KMS-11 (cell line): ENCODE data around the gene HPCAL1.
A peak's percentile ranks its signal among the peaks of the same experiment; 100 is the strongest.

Experiments used
- H2AFZ ChIP-seq: fragments of 200-600 bp; sonication (generic); 2 replicates; pipeline ENCODE4 v1.6.1; 2016; ENCODE audit warnings: antibody characterized with exemption, mixed run types, low read depth
- H3K27ac ChIP-seq: fragments of 200-600 bp; sonication (generic); 2 replicates; pipeline ENCODE4 v1.6.1; 2016; ENCODE audit warnings: mild to moderate bottlenecking, mixed run types
- H3K27me3 ChIP-seq: fragments of 200-600 bp; sonication (generic); 2 replicates; pipeline ENCODE4 v1.6.1; 2017; ENCODE audit warnings: mild to moderate bottlenecking, low read depth, mixed run types, moderate library complexity; ENCODE audit not compliant: insufficient read depth
- H3K36me3 ChIP-seq: fragments of 200-600 bp; sonication (generic); 2 replicates; pipeline ENCODE4 v1.6.1; 2017; ENCODE audit warnings: mild to moderate bottlenecking, mixed run types; ENCODE audit not compliant: insufficient read depth
- H3K4me1 ChIP-seq: fragments of 200-600 bp; sonication (generic); 2 replicates; pipeline ENCODE4 v1.6.1; 2016; ENCODE audit warnings: mild to moderate bottlenecking, low read depth, mixed run types; ENCODE audit not compliant: poor library complexity, severe bottlenecking
- H3K4me2 ChIP-seq: fragments of 200-600 bp; sonication (generic); 2 replicates; pipeline ENCODE4 v1.7.0; 2016; ENCODE audit warnings: mild to moderate bottlenecking, mixed run types
- H3K4me3 ChIP-seq: fragments of 200-600 bp; sonication (generic); IDR thresholded peaks from 2 replicates; pipeline ENCODE4 v1.6.1; 2017; ENCODE audit warnings: low read depth, low read length, mixed read lengths; ENCODE audit not compliant: insufficient read depth
- H3K79me2 ChIP-seq: fragments of 200-600 bp; sonication (generic); 2 replicates; pipeline ENCODE4 v1.6.1; 2016; ENCODE audit warnings: low read depth, mixed run types; ENCODE audit not compliant: insufficient read depth
- H3K9ac ChIP-seq: fragments of 200-600 bp; sonication (generic); 2 replicates; pipeline ENCODE4 v1.6.1; 2016; ENCODE audit warnings: mild to moderate bottlenecking, mixed run types
- H4K20me1 ChIP-seq: fragments of 200-600 bp; sonication (generic); 2 replicates; pipeline ENCODE4 v1.6.1; 2016; ENCODE audit warnings: mild to moderate bottlenecking, mixed run types; ENCODE audit not compliant: insufficient read depth
- CTCF ChIP-seq: fragments of 200-600 bp; sonication (generic); conservative IDR thresholded peaks from 2 replicates; pipeline ENCODE4 v1.6.1; 2017; ENCODE audit warnings: low read depth, mild to moderate bottlenecking, antibody characterized with exemption, low read length, moderate library complexity, mixed read lengths

Gene HPCAL1

GRCh38 chr2:10398496-10398895 lies 95.8 kb downstream of the HPCAL1 start:
- H3K4me2 ChIP-seq = no peak overlapping the region
- H2AFZ ChIP-seq = no peak overlapping the region
- no peak overlapping the region for H3K9ac ChIP-seq
- peaks cover 12% of the 10 kb centered on the region for H3K4me1 ChIP-seq
- H3K36me3 ChIP-seq = no peaks in the 10 kb centered on the region
- no peaks in the 10 kb centered on the region for H3K79me2 ChIP-seq
- H3K27ac ChIP-seq = no peak overlapping the region
- H3K4me3 ChIP-seq = no peak overlapping the region
- TF ChIP-seq CTCF = no peak
- H3K27me3 ChIP-seq = no peaks in the 10 kb centered on the region
- no peaks in the 10 kb centered on the region for H4K20me1 ChIP-seq

GRCh38 chr2:10399358-10399757 lies 96.7 kb downstream of the HPCAL1 start:
- no peak overlapping the region for H2AFZ ChIP-seq
- H3K4me3 ChIP-seq = no peak overlapping the region
- no peak overlapping the region for H3K4me2 ChIP-seq
- H3K27ac ChIP-seq = no peak overlapping the region
- H3K27me3 ChIP-seq = no peaks in the 10 kb centered on the region
- H3K4me1 ChIP-seq = peaks cover 12% of the 10 kb centered on the region
- no peaks in the 10 kb centered on the region for H4K20me1 ChIP-seq
- TF ChIP-seq CTCF = no peak
- H3K36me3 ChIP-seq = no peaks in the 10 kb centered on the region
- H3K9ac ChIP-seq = no peak overlapping the region
- no peaks in the 10 kb centered on the region for H3K79me2 ChIP-seq

- H3K27ac ChIP-seq = no peak overlapping the region
- no peaks in the 10 kb centered on the region for H3K79me2 ChIP-seq
- H3K9ac ChIP-seq = no peak overlapping the region
Measured at GRCh38 chr2:10400002-10400401, 97.3 kb downstream of the HPCAL1 start.

GRCh38 chr2:10400568-10400977 lies 97.9 kb downstream of the HPCAL1 start:
- no peaks in the 10 kb centered on the region for H3K79me2 ChIP-seq
- H3K4me2 ChIP-seq = peak overlapping the region; percentile 17; the same call in 1 of the 2 replicates
- TF ChIP-seq CTCF = no peak

More at GRCh38 chr2:10400002-10400401, 97.3 kb downstream of the HPCAL1 start:
- TF ChIP-seq CTCF = no peak
- Histone ChIP-seq H3K4me1 (peaks cover 12% of the 10 kb centered on the region), H4K20me1 (no peaks in the 10 kb centered on the region), H2AFZ (no peak overlapping the region), H3K36me3 (no peaks in the 10 kb centered on the region), H3K4me3 (no peak overlapping the region), H3K27me3 (no peaks in the 10 kb centered on the region), H3K4me2 (peak overlapping the region; percentile 17; the same call in 1 of the 2 replicates)

More at GRCh38 chr2:10400568-10400977, 97.9 kb downstream of the HPCAL1 start:
- Histone ChIP-seq H2AFZ (no peak overlapping the region), H3K4me1 (peaks cover 12% of the 10 kb centered on the region), H3K36me3 (no peaks in the 10 kb centered on the region), H4K20me1 (no peaks in the 10 kb centered on the region), H3K9ac (no peak overlapping the region), H3K27me3 (no peaks in the 10 kb centered on the region), H3K4me3 (no peak overlapping the region), H3K27ac (no peak overlapping the region)
